Lower lobe of right lung (tissue), 2 donors: ENCODE data around the gene DIP2B. TPM values are rescaled to one million over a fixed set of nuclear protein-coding genes. Genes with fewer than 3 reads are reported as not detected.
"Not testable (repeated sequence)": the region's sequence is repeated elsewhere in the genome, so short reads cannot be mapped to it uniquely, and the experiment has no call there.

Source experiments
- ATAC-seq, 2 donors: fragments of 200-7000 bp; cut with Tn5 transposase; one replicate each; pipeline ENCODE4 v1.9.1; 2020 to 2022; ENCODE audit warnings: mild to moderate bottlenecking in 2 of 2, moderate library complexity in 2 of 2
- DNase-seq: peaks from one replicate; pipeline ENCODE4 v3.0.0-alpha.2; 2020
- H3K27ac ChIP-seq: fragments of 200-600 bp; one replicate; pipeline ENCODE4 v1.8.0; 2022
- H3K27me3 ChIP-seq: fragments of 200-600 bp; one replicate; pipeline ENCODE4 v1.8.0; 2022; ENCODE audit warnings: low read depth
- H3K36me3 ChIP-seq: fragments of 200-600 bp; one replicate; pipeline ENCODE4 v1.8.0; 2022; ENCODE audit warnings: mild to moderate bottlenecking
- H3K4me1 ChIP-seq: fragments of 200-600 bp; one replicate; pipeline ENCODE4 v1.8.0; 2022
- H3K4me3 ChIP-seq: fragments of 200-600 bp; one replicate; pipeline ENCODE4 v1.8.0; 2022; ENCODE audit warnings: mild to moderate bottlenecking
- H3K9me3 ChIP-seq: fragments of 200-600 bp; one replicate; pipeline ENCODE4 v1.8.0; 2022
- CTCF ChIP-seq: fragments of 200-600 bp; IDR thresholded peaks from one replicate; pipeline ENCODE4 v1.8.0; 2022; ENCODE audit warnings: antibody characterized with exemption, mild to moderate bottlenecking
- intact Hi-C: fragments of 100-400 bp; cut with DNase I; formaldehyde crosslinking; loops from one replicate; pipeline ENCODE4 v1.11.0; 2022
- total RNA-seq: library from RNA; stranded (reverse); fragmentation: NEBNext Ultra II Directional; extraction: Animal tissue kit (Norgen Biotek cat#: 25700); gene quantifications from one replicate; pipeline ENCODE4 v1.2.1, GENCODE V29; 2021
- donor health status: DM: no; HTN: yes; CAD: no; lungs with severe emphysema.

Gene DIP2B
- total RNA-seq, 1 donor from 2014 or later, result 32.8 TPM

GRCh38 chr12:50550530-50551223 lies 45.9 kb downstream of the DIP2B start:
- Histone ChIP-seq H3K4me1 (no peaks in the 10 kb centered on the region), H3K36me3 (no peaks in the 10 kb centered on the region), H3K4me3 (no peak overlapping the region), H3K27me3 (no peaks in the 10 kb centered on the region), H3K9me3 (no peaks in the 10 kb centered on the region), H3K27ac (peak overlapping the region; percentile 1)
- ATAC-seq, result peak; percentile 71 to 85
- intact Hi-C loops, result no loop called here
- no peak for DNase-seq
- no peak for TF ChIP-seq CTCF

GRCh38 chr12:50551866-50552265 lies 47.1 kb downstream of the DIP2B start:
- no peak overlapping the region for H3K4me3 ChIP-seq
- no peaks in the 10 kb centered on the region for H3K36me3 ChIP-seq
- DNase-seq, result no peak
- no peaks in the 10 kb centered on the region for H3K4me1 ChIP-seq
- ATAC-seq, result no peak
- no peaks in the 10 kb centered on the region for H3K9me3 ChIP-seq
- no peaks in the 10 kb centered on the region for H3K27me3 ChIP-seq
- TF ChIP-seq CTCF, result no peak
- H3K27ac ChIP-seq, result no peak overlapping the region
- intact Hi-C loops, result no loop called here

- Histone ChIP-seq H3K27me3 (no peaks in the 10 kb centered on the region), H3K4me3 (no peak overlapping the region), H3K36me3 (no peaks in the 10 kb centered on the region), H3K27ac (no peak overlapping the region), H3K4me1 (no peaks in the 10 kb centered on the region), H3K9me3 (no peaks in the 10 kb centered on the region)
- DNase-seq (no peak), ATAC-seq (no peak)
- TF ChIP-seq CTCF, result no peak
- intact Hi-C loops, result no loop called here
Observed at GRCh38 chr12:50554651-50555050, 49.9 kb downstream of the DIP2B start.

- intact Hi-C loops, result no loop called here
- DNase-seq (no peak), ATAC-seq (no peak)
- Histone ChIP-seq H3K36me3 (no peaks in the 10 kb centered on the region), H3K4me3 (no peak overlapping the region), H3K27me3 (no peaks in the 10 kb centered on the region), H3K4me1 (peaks cover 2% of the 10 kb centered on the region), H3K9me3 (no peaks in the 10 kb centered on the region), H3K27ac (no peak overlapping the region)
- TF ChIP-seq CTCF, result no peak
Observed at GRCh38 chr12:50555471-50555885, 50.7 kb downstream of the DIP2B start.

- Histone ChIP-seq H3K27ac (no peak overlapping the region), H3K36me3 (no peaks in the 10 kb centered on the region), H3K4me1 (peaks cover 4% of the 10 kb centered on the region), H3K27me3 (no peaks in the 10 kb centered on the region), H3K4me3 (no peak overlapping the region), H3K9me3 (no peaks in the 10 kb centered on the region)
- intact Hi-C loops, result no loop called here
- no peak for DNase-seq
- TF ChIP-seq CTCF, result no peak
- ATAC-seq, result no peak
Observed at GRCh38 chr12:50556273-50556672, 51.5 kb downstream of the DIP2B start.

GRCh38 chr12:50556796-50557195 lies 52.0 kb downstream of the DIP2B start:
- ATAC-seq, H3K36me3 ChIP-seq, DNase-seq, H3K9me3 ChIP-seq, H3K4me1 ChIP-seq, intact Hi-C loops, H3K27ac ChIP-seq, H3K4me3 ChIP-seq, H3K27me3 ChIP-seq: not testable (repeated sequence)
